CD14-positive monocyte (primary cell): ENCODE results near the gene POFUT2. TPM values are rescaled to one million over a fixed set of nuclear protein-coding genes. Genes with fewer than 3 reads are reported as not detected.
A peak's percentile ranks its signal among the peaks of the same experiment; 100 is the strongest.

Source experiments
- DNase-seq, 3 donors: peaks; one replicate each; pipeline ENCODE4 v3.0.0-alpha.2; 2011 to 2022
- H2AFZ ChIP-seq: 2 replicates; pipeline ENCODE4 v1.6.0; 2012; ENCODE audit warnings: mild to moderate bottlenecking, low read depth, low read length, inconsistent platforms; ENCODE audit not compliant: insufficient read depth, poor library complexity, severe bottlenecking
- H3K27ac ChIP-seq, 2 donors: 1 replicate in 1 of 2; 2 replicates in 1 of 2; pipeline ENCODE4 v1.5.1; 2012 to 2013; ENCODE audit warnings: low read length in 2 of 2, control low read depth in 1 of 2, inconsistent platforms in 1 of 2, low read depth in 1 of 2, mild to moderate bottlenecking in 1 of 2
- H3K27me3 ChIP-seq, 2 donors: one replicate each; pipeline versions ENCODE4 v1.6.0 to v1.6.1; 2011 to 2013; ENCODE audit warnings: low read length in 2 of 2; ENCODE audit not compliant: control insufficient read depth in 2 of 2, insufficient read depth in 2 of 2
- H3K36me3 ChIP-seq, 2 donors: replicated peaks in 1 of 2; 1 replicate in 1 of 2; 2 replicates in 1 of 2; pipeline versions ENCODE4 v1.5.1 to v1.6.1; 2012 to 2013; ENCODE audit warnings: low read length in 2 of 2, control low read depth in 1 of 2, inconsistent platforms in 1 of 2, mild to moderate bottlenecking in 1 of 2; ENCODE audit not compliant: insufficient read depth in 2 of 2, control insufficient read depth in 1 of 2
- H3K4me1 ChIP-seq, 2 donors: 1 replicate in 1 of 2; 2 replicates in 1 of 2; pipeline versions ENCODE4 v1.5.1 to v1.6.1; 2012 to 2013; ENCODE audit warnings: low read length in 2 of 2, control low read depth in 1 of 2, inconsistent platforms in 1 of 2, mild to moderate bottlenecking in 1 of 2, moderate library complexity in 1 of 2; ENCODE audit not compliant: insufficient read depth in 2 of 2, control insufficient read depth in 1 of 2
- H3K4me2 ChIP-seq: replicated peaks from 2 replicates; pipeline ENCODE3; 2012; ENCODE audit warnings: low read length, moderate library complexity, mild to moderate bottlenecking; ENCODE audit not compliant: poor library complexity, severe bottlenecking; ENCODE audit errors: extremely low read depth
- H3K4me3 ChIP-seq, 3 experiments: fragments of 200-600 bp in 1 of 3; sonication (generic) in 1 of 3; replicated peaks in 1 of 3; 1 replicate in 2 of 3; 2 replicates in 1 of 3; pipeline ENCODE4 v1.5.1; 2011 to 2013; ENCODE audit warnings: low read length in 3 of 3, mild to moderate bottlenecking in 3 of 3, control low read depth in 2 of 3, low read depth in 2 of 3, inconsistent platforms in 1 of 3, moderate library complexity in 1 of 3
- H3K79me2 ChIP-seq: 2 replicates; pipeline ENCODE4 v1.6.0; 2012; ENCODE audit warnings: mild to moderate bottlenecking, control low read depth, inconsistent platforms, low read length, moderate library complexity; ENCODE audit not compliant: insufficient read depth
- H3K9ac ChIP-seq: 2 replicates; pipeline ENCODE4 v1.6.0; 2017; ENCODE audit warnings: low read length, mild to moderate bottlenecking; ENCODE audit not compliant: insufficient read depth, poor library complexity, severe bottlenecking
- H3K9me3 ChIP-seq, 2 donors: replicated peaks in 1 of 2; 1 replicate in 1 of 2; 2 replicates in 1 of 2; pipeline versions ENCODE4 v1.5.1 to v1.6.1; 2012 to 2013; ENCODE audit warnings: low read length in 2 of 2, control low read depth in 1 of 2; ENCODE audit not compliant: control insufficient read depth in 1 of 2, insufficient read depth in 1 of 2
- H4K20me1 ChIP-seq: 2 replicates; pipeline ENCODE4 v1.6.0; 2012; ENCODE audit warnings: mild to moderate bottlenecking, low read length, control low read depth, moderate library complexity; ENCODE audit not compliant: insufficient read depth
- H3K27ac Mint-ChIP-seq, 7 donors: one replicate each; pipeline ENCODE4 v1.8.0; 2020; ENCODE audit warnings: mild to moderate bottlenecking in 7 of 7, mixed read lengths in 7 of 7, moderate library complexity in 6 of 7, inconsistent platforms in 2 of 7
- H3K27me3 Mint-ChIP-seq, 3 donors: one replicate each; pipeline ENCODE4 v1.8.0; 2021 to 2022; ENCODE audit warnings: low read depth in 3 of 3, mild to moderate bottlenecking in 3 of 3, mixed read lengths in 3 of 3, moderate library complexity in 3 of 3, inconsistent platforms in 1 of 3
- H3K36me3 Mint-ChIP-seq, 2 donors: one replicate each; pipeline ENCODE4 v1.8.0; 2020; ENCODE audit warnings: mixed read lengths in 2 of 2, inconsistent platforms in 1 of 2, mild to moderate bottlenecking in 1 of 2
- H3K4me1 Mint-ChIP-seq: one replicate; pipeline ENCODE4 v1.8.0; 2020; ENCODE audit warnings: mild to moderate bottlenecking, mixed read lengths
- H3K4me3 Mint-ChIP-seq, 2 donors: one replicate each; pipeline ENCODE4 v1.8.0; 2020; ENCODE audit warnings: mild to moderate bottlenecking in 2 of 2, mixed read lengths in 2 of 2, moderate library complexity in 1 of 2
- H3K9me3 Mint-ChIP-seq, 7 donors: one replicate each; pipeline ENCODE4 v1.8.0; 2020 to 2022; ENCODE audit warnings: mixed read lengths in 7 of 7, mild to moderate bottlenecking in 6 of 7, moderate library complexity in 6 of 7, inconsistent platforms in 2 of 7
- WGBS: methylation state at CpG from one replicate; pipeline ENCODE4 v1.1.5; 2013; ENCODE audit warnings: missing lambda C conversion rate; ENCODE audit not compliant: insufficient coverage; 5-methylcytosine and 5-hydroxymethylcytosine counted together
- intact Hi-C, 2 donors: fragments of 100-400 bp; cut with micrococcal nuclease; formaldehyde crosslinking; loops; one replicate each; pipeline versions ENCODE4 v1.15.0 to v1.15.1; 2023
- polyA plus RNA-seq, 3 donors: library from polyadenylated mRNA; depleted of rRNA in 1 of 3; unstranded in 2 of 3; stranded (reverse) in 1 of 3; fragments of 300-500 nt in 2 of 3; fragments of >200 nt in 1 of 3; fragmentation: Illumina TruSeq in 2 of 3; gene quantifications; 1 replicate in 2 of 3; 2 replicates in 1 of 3; pipeline ENCODE4 v1.2.3, GENCODE V29; 2012 to 2021
- TF ChIP-seq, protein P1 (sequence below): fragments of 200-600 bp; IDR thresholded peaks from one replicate; pipeline ENCODE4 v1.8.0; 2022; ENCODE audit warnings: antibody characterized with exemption, mild to moderate bottlenecking

POFUT2 gene
- polyA plus RNA-seq, 3 donors, result 1.8 to 21.3 (median 2.8) TPM

DNA sequence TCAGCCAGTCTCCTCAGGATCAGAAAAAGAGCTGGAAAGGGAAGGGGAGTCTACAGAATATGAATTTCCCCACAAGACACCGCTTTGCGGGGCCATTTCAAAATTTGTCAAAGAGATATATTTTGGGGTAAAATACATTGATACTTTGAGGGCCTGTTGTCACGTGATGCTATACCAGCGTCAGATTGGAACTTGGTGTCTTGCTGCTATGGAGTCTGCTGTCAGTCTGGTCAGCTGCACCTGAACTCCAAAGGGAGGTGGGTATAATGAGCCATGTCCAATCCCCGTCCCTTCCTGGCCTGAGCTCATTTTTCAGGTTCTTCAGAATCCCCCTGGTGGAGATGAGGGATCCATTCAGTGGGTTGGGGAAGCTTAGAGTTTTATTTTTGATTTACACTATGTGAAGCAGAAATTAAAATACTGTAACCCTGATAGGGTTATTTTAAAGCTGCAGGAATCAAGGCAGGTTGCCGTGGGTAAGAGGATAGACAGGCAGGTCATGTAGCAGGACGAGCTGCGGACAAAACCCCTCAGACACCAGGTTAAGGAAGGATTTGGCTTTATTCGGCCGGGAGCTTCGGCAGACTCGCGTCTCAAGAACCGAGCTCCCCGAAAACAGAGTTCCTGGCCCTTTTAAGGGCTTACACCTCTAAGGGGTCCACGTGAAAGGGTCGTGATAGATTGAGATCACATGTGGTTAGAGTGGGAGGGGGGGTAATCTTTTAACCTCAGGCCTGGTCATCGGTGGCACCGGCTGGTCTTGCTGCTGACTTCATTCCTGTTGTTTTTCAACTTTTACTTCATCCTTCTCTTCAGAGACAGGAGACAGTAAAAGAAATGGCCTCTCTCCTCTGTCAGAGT is 2.2 kb upstream of the POFUT2 start:
- peak overlapping the region in 2 of 7 donors; percentile 28 to 32 for H3K27ac Mint-ChIP-seq
- DNase-seq, result peak in 1 of 3 donors; percentile 1
- H3K36me3 ChIP-seq, result peaks cover 10 to 12% of the 10 kb centered on the region in 2 donors
- H3K4me3 Mint-ChIP-seq, result no peak overlapping the region
- no peak overlapping the region for H3K9ac ChIP-seq
- intact Hi-C loops, result loop anchor here (2.0 to 10.0 kb wide), 6 partner anchors 145 to 352 kb away; partner anchors contain the start of genes PCBP3 (in 1 of the 2) and SLC19A1 (in 1 of the 2)
- peaks cover 2 to 13% (median 7%) of the 10 kb centered on the region in 3 donors for H3K27me3 Mint-ChIP-seq
- TF ChIP-seq, protein P1, sequence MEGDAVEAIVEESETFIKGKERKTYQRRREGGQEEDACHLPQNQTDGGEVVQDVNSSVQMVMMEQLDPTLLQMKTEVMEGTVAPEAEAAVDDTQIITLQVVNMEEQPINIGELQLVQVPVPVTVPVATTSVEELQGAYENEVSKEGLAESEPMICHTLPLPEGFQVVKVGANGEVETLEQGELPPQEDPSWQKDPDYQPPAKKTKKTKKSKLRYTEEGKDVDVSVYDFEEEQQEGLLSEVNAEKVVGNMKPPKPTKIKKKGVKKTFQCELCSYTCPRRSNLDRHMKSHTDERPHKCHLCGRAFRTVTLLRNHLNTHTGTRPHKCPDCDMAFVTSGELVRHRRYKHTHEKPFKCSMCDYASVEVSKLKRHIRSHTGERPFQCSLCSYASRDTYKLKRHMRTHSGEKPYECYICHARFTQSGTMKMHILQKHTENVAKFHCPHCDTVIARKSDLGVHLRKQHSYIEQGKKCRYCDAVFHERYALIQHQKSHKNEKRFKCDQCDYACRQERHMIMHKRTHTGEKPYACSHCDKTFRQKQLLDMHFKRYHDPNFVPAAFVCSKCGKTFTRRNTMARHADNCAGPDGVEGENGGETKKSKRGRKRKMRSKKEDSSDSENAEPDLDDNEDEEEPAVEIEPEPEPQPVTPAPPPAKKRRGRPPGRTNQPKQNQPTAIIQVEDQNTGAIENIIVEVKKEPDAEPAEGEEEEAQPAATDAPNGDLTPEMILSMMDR, result no peak
- peaks cover 25 to 35% of the 10 kb centered on the region in 2 donors for H3K4me1 ChIP-seq
- no peaks in the 10 kb centered on the region for H4K20me1 ChIP-seq
- H2AFZ ChIP-seq, result no peak overlapping the region
- no peak overlapping the region for H3K27ac ChIP-seq
- peaks cover 3% of the 10 kb centered on the region for H3K79me2 ChIP-seq
- no peaks in the 10 kb centered on the region for H3K9me3 Mint-ChIP-seq
- H3K27me3 ChIP-seq, result peaks cover 0 to 2% of the 10 kb centered on the region in 2 donors
- 97% methylated on average over 11 of the region's 19 CpGs for WGBS
- no peaks in the 10 kb centered on the region for H3K9me3 ChIP-seq
- no peak overlapping the region for H3K4me2 ChIP-seq
- peaks cover 10 to 14% of the 10 kb centered on the region in 2 donors for H3K36me3 Mint-ChIP-seq
- peaks cover 35% of the 10 kb centered on the region for H3K4me1 Mint-ChIP-seq
- no peak overlapping the region for H3K4me3 ChIP-seq

DNA sequence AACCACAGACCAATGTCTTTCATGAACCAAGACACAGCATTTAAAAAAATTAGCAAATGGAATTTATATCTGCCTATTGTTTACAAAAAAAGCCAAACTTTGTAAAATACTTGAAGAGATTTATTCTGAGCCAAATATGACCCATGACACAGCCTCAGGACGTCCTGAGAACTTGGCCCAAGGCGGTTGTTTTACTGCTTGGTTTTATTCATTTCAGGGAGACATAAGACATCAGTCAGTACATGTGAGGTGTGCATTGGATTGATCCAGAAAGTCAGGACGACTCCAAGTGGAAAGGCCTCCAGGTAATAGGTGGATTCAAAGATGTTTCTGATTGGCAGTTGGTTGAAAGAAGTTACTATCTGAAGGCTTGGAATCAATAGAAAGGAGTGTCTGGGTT is 1.4 kb upstream of the POFUT2 start:
- intact Hi-C loops, result loop anchor here in 1 of 2 donors (5.0 kb wide), 3 partner anchors 147 to 353 kb away; partner anchors contain the start of gene PCBP3
- peaks cover 28% of the 10 kb centered on the region for H3K4me1 Mint-ChIP-seq
- no peaks in the 10 kb centered on the region for H3K9me3 ChIP-seq
- no peak overlapping the region for H2AFZ ChIP-seq
- no peaks in the 10 kb centered on the region for H3K9me3 Mint-ChIP-seq
- H3K27ac ChIP-seq, result no peak overlapping the region
- peaks cover 25 to 28% of the 10 kb centered on the region in 2 donors for H3K4me1 ChIP-seq
- WGBS, result 100% methylated on average over 3 of the region's 3 CpGs
- H3K4me2 ChIP-seq, result no peak overlapping the region
- TF ChIP-seq, protein P1, result no peak
- peaks cover 18 to 22% of the 10 kb centered on the region in 2 donors for H3K36me3 Mint-ChIP-seq
- no peaks in the 10 kb centered on the region for H4K20me1 ChIP-seq
- H3K36me3 ChIP-seq, result peaks cover 18 to 20% of the 10 kb centered on the region in 2 donors
- no peak overlapping the region for H3K9ac ChIP-seq
- no peak overlapping the region for H3K4me3 ChIP-seq
- H3K27me3 ChIP-seq, result no peaks in the 10 kb centered on the region
- no peak for DNase-seq
- H3K27ac Mint-ChIP-seq, result peak overlapping the region in 1 of 7 donors; percentile 64
- peaks cover 0 to 6% (median 3%) of the 10 kb centered on the region in 3 donors for H3K27me3 Mint-ChIP-seq
- peaks cover 3% of the 10 kb centered on the region for H3K79me2 ChIP-seq
- no peak overlapping the region for H3K4me3 Mint-ChIP-seq
